GM12872 (cell line): ENCODE measurements around the gene DEFB113.

Experiments used
- TF ChIP-seq, protein P1 (sequence below): IDR thresholded peaks from 3 replicates; pipeline ENCODE4 v1.5.1; 2011; ENCODE audit warnings: low read depth, mild to moderate bottlenecking, low read length, moderate library complexity; ENCODE audit not compliant: insufficient read depth

Gene DEFB113

DNA sequence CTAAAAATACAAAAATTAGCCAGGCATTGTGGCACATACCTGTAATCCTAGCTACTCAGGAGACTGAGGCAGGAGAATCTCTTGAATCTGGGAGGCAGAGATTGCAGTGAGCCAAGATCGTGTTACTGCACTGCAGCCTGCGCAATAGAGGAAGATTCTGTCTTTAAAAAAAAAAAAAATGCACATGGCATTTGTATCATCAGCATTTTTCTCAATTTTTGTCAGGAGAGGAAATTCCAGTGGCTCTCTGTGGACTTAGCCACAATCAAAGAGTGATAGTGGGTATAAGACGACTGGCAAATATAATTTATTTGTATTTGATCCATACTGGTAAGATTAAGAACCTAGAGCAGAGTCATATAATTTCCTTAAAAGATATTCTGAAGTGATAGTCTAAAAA lies 34.0 kb downstream of the DEFB113 start:
- TF ChIP-seq, protein P1, sequence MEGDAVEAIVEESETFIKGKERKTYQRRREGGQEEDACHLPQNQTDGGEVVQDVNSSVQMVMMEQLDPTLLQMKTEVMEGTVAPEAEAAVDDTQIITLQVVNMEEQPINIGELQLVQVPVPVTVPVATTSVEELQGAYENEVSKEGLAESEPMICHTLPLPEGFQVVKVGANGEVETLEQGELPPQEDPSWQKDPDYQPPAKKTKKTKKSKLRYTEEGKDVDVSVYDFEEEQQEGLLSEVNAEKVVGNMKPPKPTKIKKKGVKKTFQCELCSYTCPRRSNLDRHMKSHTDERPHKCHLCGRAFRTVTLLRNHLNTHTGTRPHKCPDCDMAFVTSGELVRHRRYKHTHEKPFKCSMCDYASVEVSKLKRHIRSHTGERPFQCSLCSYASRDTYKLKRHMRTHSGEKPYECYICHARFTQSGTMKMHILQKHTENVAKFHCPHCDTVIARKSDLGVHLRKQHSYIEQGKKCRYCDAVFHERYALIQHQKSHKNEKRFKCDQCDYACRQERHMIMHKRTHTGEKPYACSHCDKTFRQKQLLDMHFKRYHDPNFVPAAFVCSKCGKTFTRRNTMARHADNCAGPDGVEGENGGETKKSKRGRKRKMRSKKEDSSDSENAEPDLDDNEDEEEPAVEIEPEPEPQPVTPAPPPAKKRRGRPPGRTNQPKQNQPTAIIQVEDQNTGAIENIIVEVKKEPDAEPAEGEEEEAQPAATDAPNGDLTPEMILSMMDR = no peak

DNA sequence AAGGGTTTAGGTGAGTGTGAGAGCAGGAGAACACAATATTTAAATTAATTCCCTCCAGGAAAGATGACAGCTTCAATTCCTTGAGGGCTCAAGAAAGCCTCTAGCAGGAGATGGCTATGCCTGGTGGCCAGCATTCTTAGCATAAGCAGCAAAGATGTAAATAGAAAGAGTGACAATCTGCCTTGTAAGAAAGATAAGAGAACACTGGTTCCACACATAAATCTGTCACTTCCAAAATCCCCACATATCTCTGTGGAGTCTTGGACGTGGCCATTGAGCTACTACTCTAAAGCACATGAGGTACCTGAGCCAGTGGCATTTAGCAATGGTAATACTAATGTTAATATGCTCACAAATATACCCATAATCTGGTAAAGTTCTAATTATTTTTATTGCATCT lies 34.7 kb downstream of the DEFB113 start:
- TF ChIP-seq, protein P1 = no peak

DNA sequence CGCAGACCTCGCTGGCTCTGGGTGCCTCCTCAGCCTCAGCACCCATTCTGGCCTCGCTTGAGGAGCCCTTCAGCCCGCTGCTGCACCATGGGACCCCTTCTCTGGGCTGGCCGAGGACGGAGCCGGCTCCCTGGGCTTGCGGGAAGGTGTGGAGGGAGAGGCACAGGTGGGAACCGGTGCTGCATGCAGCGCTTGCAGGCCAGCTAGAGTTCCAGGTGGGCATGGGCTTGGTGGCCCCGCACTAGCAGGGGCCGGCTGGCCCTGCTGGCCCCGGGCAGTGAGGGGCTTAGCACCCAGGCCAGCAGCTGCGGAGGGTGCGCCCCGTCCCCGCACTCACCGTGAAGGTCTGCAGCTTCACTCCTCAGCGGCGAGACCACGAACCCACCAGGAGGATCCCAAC lies 35.9 kb downstream of the DEFB113 start:
- TF ChIP-seq, protein P1 = no peak

DNA sequence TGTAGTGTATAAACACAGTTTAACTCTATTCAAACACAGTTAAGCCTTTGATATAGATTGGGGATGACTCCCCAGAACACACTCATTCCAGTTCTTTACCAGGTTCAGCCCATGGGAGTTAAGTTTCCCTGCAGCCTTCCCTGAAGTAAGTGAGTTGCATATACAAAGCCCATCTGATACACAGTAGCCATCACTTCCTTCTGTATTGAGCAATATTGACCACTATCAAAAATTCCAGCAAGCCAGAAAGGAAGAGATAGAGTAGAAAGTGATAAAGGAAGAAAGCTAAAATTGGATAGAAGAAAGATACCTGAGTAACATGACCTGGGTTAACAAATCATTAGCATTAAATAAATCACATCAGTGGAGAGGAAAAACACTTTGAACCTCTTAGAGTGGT lies 40.1 kb downstream of the DEFB113 start:
- TF ChIP-seq, protein P1 = no peak

DNA sequence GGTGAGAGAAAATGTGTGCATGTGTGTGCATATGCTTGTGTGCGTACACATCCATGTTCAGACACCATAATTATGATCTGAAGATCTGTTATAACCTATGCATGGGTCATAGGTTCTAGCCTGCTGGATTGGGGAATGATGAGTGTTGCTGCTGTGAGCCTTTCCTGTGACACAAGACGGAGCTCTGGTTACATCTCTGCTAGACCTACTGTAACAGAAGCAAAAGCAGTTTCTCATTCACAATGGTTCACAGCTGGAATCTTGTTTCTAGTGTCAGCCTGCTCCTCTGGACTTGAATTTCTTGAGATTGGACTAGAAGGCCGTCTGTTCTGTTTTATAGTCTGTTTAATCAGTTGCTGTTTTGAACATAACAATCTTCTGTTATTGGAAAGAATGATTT lies 45.6 kb downstream of the DEFB113 start:
- TF ChIP-seq, protein P1 = peak; percentile 34; the same call in 2 of the 3 replicates

DNA sequence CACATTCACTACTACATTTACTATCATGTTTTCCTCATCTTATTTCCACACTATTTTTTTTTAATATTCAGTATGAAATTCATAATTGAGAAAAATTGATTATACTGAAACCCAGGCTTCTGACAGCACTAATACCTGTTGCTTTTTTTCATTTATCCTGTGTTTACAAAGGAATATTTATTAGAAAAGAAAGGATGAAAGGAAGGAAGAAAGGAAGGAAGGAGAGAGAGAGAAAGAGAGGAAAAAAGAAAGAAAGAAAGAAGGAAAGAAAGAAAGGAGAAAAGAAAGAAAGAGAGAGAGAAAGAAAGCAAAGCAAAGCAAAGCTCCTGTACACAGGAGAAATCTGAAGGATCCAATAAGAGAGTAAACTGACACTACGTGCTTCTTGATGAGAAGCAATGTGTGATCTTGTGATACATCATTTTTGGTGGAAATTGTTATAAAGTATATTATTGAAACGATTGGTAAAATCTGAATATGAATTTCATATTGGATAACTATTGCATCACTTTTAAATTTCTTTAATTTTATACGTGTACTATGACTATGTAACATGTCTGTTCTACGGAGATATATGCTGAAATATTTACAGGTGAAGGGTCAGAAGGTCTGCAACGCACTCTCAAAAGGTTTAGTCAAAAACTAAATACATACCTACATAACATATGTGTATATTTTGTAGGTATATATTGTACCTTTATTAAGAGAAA lies 49.3 kb downstream of the DEFB113 start:
- TF ChIP-seq, protein P1 = no peak

DNA sequence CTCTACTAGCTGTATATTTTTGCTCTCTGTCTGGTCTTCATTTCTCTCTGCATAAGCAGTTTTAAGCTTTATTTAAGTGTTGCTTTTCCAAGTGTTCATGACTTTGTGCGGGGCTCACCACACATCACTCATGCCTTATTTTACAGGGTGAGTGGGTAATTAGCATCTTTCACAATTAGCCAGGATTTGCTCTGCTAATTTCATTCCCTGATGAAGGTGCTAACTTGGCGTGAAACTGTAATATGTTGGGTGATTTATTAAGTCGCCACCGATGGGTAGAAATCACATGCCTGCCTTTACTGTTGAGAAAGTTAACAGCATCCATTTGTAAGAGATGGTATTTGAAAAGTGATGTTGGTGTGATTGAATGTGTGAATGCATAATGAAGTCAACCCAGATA lies 50.2 kb downstream of the DEFB113 start:
- TF ChIP-seq, protein P1 = no peak
